ENCODE data around the gene LYPLA2. TPM values are rescaled to one million over a fixed set of nuclear protein-coding genes. Genes with fewer than 3 reads are reported as not detected.
"Not testable (repeated sequence)": the region's sequence is repeated elsewhere in the genome, so short reads cannot be mapped to it uniquely, and the experiment has no call there.

LYPLA2 gene
- total and polyA plus RNA-seq, 2 donors (not counting 3 experiments of a cell fraction or from before 2014, with no cell fraction given) = 110 to 137 TPM

DNA sequence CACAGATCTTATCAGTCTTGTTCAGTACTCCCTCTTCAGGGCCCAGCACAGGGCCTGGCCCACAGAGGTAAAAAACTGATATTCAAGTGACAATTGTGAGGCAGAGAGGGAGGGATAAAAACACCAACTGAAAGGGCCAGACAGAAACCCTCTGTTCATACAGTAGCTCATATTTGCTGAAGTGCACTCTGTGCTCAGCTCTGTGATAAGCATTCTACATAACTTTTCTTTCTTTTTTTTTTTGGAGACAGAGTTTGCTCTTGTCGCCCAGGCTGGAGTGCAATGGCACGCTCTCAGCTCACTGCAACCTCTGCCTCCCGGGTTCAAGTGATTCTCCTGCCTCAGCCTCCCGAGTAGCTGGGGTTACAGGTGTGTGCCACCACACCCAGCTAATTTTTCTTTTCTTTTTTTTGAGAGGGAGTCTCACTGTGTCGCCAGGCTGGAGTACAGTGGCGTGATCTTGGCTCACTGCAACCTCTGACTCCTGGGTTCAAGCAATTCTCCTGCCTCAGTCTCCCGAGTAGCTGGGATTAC lies 11.9 kb downstream of the LYPLA2 start:
- H3K9ac ChIP-seq (replicated peaks; ENCODE audit: extremely low read depth, insufficient read depth, low read length); H4K20me1 ChIP-seq (replicated peaks; ENCODE audit: control insufficient read depth, extremely low read depth, insufficient read depth, low read length); POLR2A ChIA-PET; H3K9me1 ChIP-seq (replicated peaks; ENCODE audit: control insufficient read depth, extremely low read depth, insufficient read depth, low read length); H3K4me3 ChIP-seq (replicated peaks in 1 of 3; ENCODE audit: insufficient read depth in 1 of 3, low read depth in 1 of 3, low read length in 3 of 3); H3K27ac ChIP-seq (ENCODE audit: insufficient read depth, low read depth, low read length); H3K27me3 ChIP-seq (ENCODE audit: control insufficient read depth in 2 of 2, insufficient read depth in 2 of 2, low read length in 2 of 2); FAIRE-seq; DNase-seq (ENCODE audit: low read depth, low spot score); H2AFZ ChIP-seq (ENCODE audit: low read depth, low read length); dilution Hi-C loops (cut with MboI; ENCODE audit: extremely low pct_ligation_motif_present, low sequenced_read_pairs); H3K4me2 ChIP-seq (ENCODE audit: insufficient read depth, low read length); H3K36me3 ChIP-seq (ENCODE audit: control insufficient read depth in 2 of 2, extremely low read depth in 1 of 2, insufficient read depth in 2 of 2, low read length in 2 of 2); H3K9me3 ChIP-seq (replicated peaks; ENCODE audit: control insufficient read depth, insufficient read depth, low read length); BruUV-seq (replicated peaks); H3K79me2 ChIP-seq (ENCODE audit: control insufficient read depth, insufficient read depth, low read length): not testable (repeated sequence)
- CTCF ChIA-PET = interaction anchor here (0.9 to 2.1 kb wide), 6 partner anchors 8 to 186 kb away, joined by 3 to 6 read pairs (median 4); partner anchors contain the start of genes HMGCL and PITHD1
- peaks cover 15% of the 10 kb centered on the region for H3K4me1 ChIP-seq (ENCODE audit: control insufficient read depth, extremely low read depth, insufficient read depth, low read length)
- intact Hi-C loops (cut with micrococcal nuclease) = loop anchor here (5.0 kb wide), 1 partner anchor 246 kb away; the partner anchor contains the start of gene ID3

DNA sequence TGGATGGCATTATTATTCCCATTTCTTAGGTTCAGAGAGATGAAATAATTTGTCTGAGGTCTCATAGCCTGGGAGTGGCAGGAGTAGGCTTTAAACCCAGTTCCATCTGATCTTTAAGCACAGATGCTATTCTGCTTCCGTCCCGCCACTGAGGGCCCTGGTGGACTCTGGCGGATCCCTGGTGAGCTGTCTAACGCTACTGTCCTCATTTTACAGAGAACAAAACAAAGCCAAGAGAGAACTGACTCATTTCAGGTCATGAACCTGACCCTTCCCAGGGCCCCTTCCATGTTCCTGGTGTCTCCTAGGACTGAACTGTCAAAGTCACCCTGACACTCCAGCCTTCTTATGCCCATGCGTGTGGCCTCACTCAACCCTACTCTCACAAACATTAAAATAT lies 12.7 kb downstream of the LYPLA2 start:
- Histone ChIP-seq H3K27me3 (ENCODE audit: control insufficient read depth in 2 of 2, insufficient read depth in 2 of 2, low read length in 2 of 2) (no peaks in the 10 kb centered on the region), H3K79me2 (ENCODE audit: control insufficient read depth, insufficient read depth, low read length) (no peaks in the 10 kb centered on the region), H2AFZ (ENCODE audit: low read depth, low read length) (no peak overlapping the region), H3K27ac (ENCODE audit: insufficient read depth, low read depth, low read length) (no peak overlapping the region), H3K9me3 (replicated peaks; ENCODE audit: control insufficient read depth, insufficient read depth, low read length) (no peaks in the 10 kb centered on the region), H4K20me1 (replicated peaks; ENCODE audit: control insufficient read depth, extremely low read depth, insufficient read depth, low read length) (no peaks in the 10 kb centered on the region), H3K4me3 (replicated peaks in 1 of 3; ENCODE audit: insufficient read depth in 1 of 3, low read depth in 1 of 3, low read length in 3 of 3) (no peak overlapping the region), H3K4me1 (ENCODE audit: control insufficient read depth, extremely low read depth, insufficient read depth, low read length) (peaks cover 15% of the 10 kb centered on the region), H3K9ac (replicated peaks; ENCODE audit: extremely low read depth, insufficient read depth, low read length) (no peak overlapping the region), H3K9me1 (replicated peaks; ENCODE audit: control insufficient read depth, extremely low read depth, insufficient read depth, low read length) (no peaks in the 10 kb centered on the region), H3K4me2 (ENCODE audit: insufficient read depth, low read length) (no peak overlapping the region), H3K36me3 (ENCODE audit: control insufficient read depth in 2 of 2, extremely low read depth in 1 of 2, insufficient read depth in 2 of 2, low read length in 2 of 2) (peaks cover 0 to 2% of the 10 kb centered on the region in 2 experiments)
- FAIRE-seq (no peak), DNase-seq (ENCODE audit: low read depth, low spot score) (no peak)
- no TSS peak for BruUV-seq (replicated peaks)
- no peak for TF ChIP-seq FOS (IDR thresholded peaks at IDR 0.05; ENCODE audit: borderline replicate concordance, insufficient read depth, low read length)
- TF ChIP-seq POLR2AphosphoS5 (IDR thresholded peaks at IDR 0.05; ENCODE audit: insufficient read depth, low read depth, low read length) = no peak
- TF ChIP-seq GATA2 (IDR thresholded peaks at IDR 0.05; ENCODE audit: insufficient read depth, insufficient read length, low read depth, low read length) = no peak
- TF ChIP-seq, protein P1, sequence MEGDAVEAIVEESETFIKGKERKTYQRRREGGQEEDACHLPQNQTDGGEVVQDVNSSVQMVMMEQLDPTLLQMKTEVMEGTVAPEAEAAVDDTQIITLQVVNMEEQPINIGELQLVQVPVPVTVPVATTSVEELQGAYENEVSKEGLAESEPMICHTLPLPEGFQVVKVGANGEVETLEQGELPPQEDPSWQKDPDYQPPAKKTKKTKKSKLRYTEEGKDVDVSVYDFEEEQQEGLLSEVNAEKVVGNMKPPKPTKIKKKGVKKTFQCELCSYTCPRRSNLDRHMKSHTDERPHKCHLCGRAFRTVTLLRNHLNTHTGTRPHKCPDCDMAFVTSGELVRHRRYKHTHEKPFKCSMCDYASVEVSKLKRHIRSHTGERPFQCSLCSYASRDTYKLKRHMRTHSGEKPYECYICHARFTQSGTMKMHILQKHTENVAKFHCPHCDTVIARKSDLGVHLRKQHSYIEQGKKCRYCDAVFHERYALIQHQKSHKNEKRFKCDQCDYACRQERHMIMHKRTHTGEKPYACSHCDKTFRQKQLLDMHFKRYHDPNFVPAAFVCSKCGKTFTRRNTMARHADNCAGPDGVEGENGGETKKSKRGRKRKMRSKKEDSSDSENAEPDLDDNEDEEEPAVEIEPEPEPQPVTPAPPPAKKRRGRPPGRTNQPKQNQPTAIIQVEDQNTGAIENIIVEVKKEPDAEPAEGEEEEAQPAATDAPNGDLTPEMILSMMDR (IDR thresholded peaks at IDR 0.05; ENCODE audit: extremely low read depth in 1 of 2, insufficient read depth in 1 of 2, low read depth in 1 of 2, low read length in 2 of 2) = no peak
- no peak for TF ChIP-seq POLR2A (IDR thresholded peaks at IDR 0.05; ENCODE audit: low read depth, low read length)
- TF ChIP-seq EZH2 (IDR thresholded peaks at IDR 0.05; ENCODE audit: borderline replicate concordance, low read depth, low read length, severe bottlenecking) = no peak
- no peak for TF ChIP-seq MYC (IDR thresholded peaks at IDR 0.05; ENCODE audit: low read depth, low read length)
- no peak for TF ChIP-seq JUN (IDR thresholded peaks at IDR 0.05; ENCODE audit: borderline replicate concordance, insufficient read depth, insufficient read length, low read depth)
- TF ChIP-seq, protein P2, sequence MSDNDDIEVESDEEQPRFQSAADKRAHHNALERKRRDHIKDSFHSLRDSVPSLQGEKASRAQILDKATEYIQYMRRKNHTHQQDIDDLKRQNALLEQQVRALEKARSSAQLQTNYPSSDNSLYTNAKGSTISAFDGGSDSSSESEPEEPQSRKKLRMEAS (IDR thresholded peaks at IDR 0.05; ENCODE audit: insufficient read depth, insufficient read length) = no peak
- intact Hi-C loops (cut with micrococcal nuclease) = loop anchor here (5.0 kb wide), 1 partner anchor 246 kb away; the partner anchor contains the start of gene ID3
- POLR2A ChIA-PET = no interaction called here
- CTCF ChIA-PET = interaction anchor here (0.7 to 1.3 kb wide), 4 partner anchors 32 to 186 kb away, joined by 3 to 4 read pairs (median 4); partner anchors contain the start of gene FUCA1
- dilution Hi-C loops (cut with MboI; ENCODE audit: extremely low pct_ligation_motif_present, low sequenced_read_pairs) = no loop called here
